Stimulated activated CD4-positive, alpha-beta T cell treated with anti-CD3 and anti-CD28 coated beads, TNF-alpha, amount 100 ng/mL, for 48 hours (primary cell): Measurements from ENCODE around the gene EN2.

Source experiments
- DNase-seq, 3 donors: peaks; one replicate each; pipeline ENCODE4 v3.0.0-alpha.2; 2020; ENCODE audit warnings: low read depth in 3 of 3

EN2 gene

GRCh38 chr7:155508376-155509358 lies 50.7 kb downstream of the EN2 start:
- no peak for DNase-seq

GRCh38 chr7:155509359-155509724 lies 51.4 kb downstream of the EN2 start:
- no peak for DNase-seq

- no peak for DNase-seq
Observed at GRCh38 chr7:155509725-155510551, 52.0 kb downstream of the EN2 start.

- DNase-seq: no peak
Observed at GRCh38 chr7:155510975-155511701, 53.2 kb downstream of the EN2 start.

GRCh38 chr7:155511702-155511996 lies 53.7 kb downstream of the EN2 start:
- no peak for DNase-seq

GRCh38 chr7:155512246-155512887 lies 54.4 kb downstream of the EN2 start:
- no peak for DNase-seq

- DNase-seq: no peak
Observed at GRCh38 chr7:155513543-155514285, 55.8 kb downstream of the EN2 start.

GRCh38 chr7:155514296-155514695 lies 56.4 kb downstream of the EN2 start:
- no peak for DNase-seq
